ENCODE data around the gene TIMM9.
"Not testable (repeated sequence)": the region's sequence is repeated elsewhere in the genome, so short reads cannot be mapped to it uniquely, and the experiment has no call there.

The TIMM9 gene, protein sequence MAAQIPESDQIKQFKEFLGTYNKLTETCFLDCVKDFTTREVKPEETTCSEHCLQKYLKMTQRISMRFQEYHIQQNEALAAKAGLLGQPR

DNA sequence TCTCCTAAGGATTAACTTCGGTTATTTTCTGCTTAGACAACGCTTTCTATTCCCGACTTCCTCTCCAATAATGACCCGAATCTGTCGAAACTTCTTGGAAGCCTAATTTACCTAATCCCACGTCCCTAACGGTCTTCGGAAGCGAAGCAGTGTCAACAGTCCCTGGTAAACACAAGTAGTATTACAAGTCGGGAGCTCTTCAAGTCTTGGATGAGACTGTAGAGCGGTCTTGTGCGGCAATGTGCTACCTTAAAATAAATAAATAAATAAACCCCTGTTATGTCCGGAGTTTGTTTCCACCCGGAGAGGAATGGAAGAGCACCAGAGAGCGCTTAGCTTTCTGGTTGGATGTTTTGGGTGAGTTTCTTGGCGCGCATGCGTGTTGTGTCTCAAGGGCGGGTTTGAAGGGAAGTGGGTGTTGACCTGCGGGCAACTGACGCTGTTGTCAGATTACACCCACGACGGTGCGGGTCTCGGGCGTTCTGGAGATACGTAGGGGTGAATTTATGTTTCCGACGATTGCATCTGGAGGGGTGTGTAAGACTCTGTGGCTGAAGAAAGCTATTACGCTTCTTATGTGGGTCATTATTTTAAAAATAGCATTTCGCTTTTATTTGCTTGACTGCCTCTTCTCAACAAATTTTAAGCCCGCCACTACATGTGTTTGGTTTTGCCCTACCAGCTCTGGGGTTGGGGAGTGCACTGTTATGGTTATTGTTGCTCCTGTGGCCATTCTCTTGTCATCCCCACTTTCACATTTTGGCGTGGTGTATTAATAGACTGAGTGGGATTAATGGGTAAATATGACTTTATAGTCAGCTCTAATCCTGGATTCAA lies at the start of gene TIMM9, which contains the start of gene KIAA0586:
Gene TIMM9 (minus strand): TSS at position 251 of the 837 bp plus-strand sequence. CDS start 15,586 bp downstream, outside the sequence.
Gene KIAA0586 (plus strand): TSS at position 439 of the 837 bp plus-strand sequence. CDS start 546 bp downstream, outside the sequence.
- peak; percentile 84 to 93 (median 90) for DNase-seq (ENCODE audit: low read depth in 3 of 3, low spot score in 1 of 3)

DNA sequence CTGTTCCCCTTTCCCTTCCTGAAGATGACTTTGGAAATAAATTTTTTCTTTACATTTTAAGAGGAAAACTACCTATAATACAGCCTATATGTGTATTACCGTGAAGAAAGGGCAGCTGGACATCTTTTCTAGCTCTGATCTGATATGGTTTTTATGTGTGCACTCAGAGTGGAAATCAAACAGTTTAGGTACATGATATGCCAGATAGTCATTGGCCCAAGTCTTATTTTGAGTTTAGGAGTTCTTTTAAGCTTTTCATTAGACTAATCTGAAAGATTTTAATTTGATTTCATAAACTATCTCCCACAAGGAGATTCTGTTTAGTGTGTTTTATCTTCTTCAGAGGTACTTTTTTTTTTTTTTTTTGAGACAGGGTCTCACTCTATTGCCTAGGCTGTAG lies 49.0 kb upstream of the TIMM9 start:
- no peak for DNase-seq (ENCODE audit: low read depth in 3 of 3, low spot score in 1 of 3)

DNA sequence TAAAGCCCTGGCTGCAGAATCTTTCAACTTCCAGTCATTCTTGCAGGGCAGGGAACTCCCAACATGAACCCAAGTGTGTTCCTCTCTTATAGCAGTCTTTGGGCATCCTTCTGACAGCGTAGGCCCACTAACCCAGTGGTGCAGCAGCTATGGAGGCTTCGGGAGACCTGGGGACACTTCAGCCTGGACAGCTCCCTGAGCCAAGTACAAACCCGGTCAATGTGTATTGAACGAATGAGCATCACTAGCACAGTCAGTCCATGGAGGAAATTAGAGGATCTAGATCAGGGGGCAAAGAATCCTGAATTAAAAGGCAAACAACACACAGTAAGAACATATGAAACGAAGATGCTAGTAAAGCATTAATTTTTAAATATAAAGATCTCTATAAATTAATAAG lies 42.0 kb upstream of the TIMM9 start:
- no peak for DNase-seq (ENCODE audit: low read depth in 3 of 3, low spot score in 1 of 3)

DNA sequence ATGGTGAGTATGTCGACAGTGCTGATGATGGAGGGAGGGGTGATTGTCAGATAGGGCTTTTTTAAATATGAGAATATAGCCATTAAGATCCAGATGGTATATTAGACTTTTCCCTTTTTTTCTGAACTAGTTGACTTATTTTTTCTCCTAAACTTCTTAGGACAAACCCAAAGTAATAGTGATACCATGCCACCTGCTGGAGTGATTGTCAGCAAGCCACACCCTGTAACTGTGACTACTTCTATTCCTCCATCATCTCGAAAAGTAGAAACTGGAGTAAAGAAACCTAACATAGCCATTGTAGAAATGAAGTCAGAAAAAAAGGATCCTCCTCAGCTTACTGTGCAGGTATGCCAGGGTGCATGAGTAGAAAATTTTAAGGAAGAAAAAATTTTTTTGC lies 40.2 kb upstream of the TIMM9 start:
- no peak for DNase-seq (ENCODE audit: low read depth in 3 of 3, low spot score in 1 of 3)

DNA sequence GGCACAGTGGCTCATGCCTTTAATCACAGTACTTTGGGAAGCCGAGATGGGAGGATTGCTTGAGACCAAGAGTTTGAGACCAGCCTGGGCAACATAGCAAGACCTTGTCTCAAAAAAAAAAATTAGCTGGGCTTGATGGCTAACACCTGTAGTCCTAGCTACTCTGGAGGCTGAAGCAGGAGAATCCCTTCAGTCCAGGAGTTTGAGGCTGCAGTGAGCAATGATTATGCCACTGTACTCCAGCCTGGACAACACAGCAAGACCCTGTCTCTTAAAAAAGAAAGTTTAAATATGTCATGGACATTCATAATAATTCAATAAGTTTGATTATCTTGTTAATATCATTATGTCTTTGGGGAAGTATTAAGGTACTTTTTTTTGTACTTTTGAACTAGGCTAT lies 39.1 kb upstream of the TIMM9 start:
- no peak for DNase-seq (ENCODE audit: low read depth in 3 of 3, low spot score in 1 of 3)

DNA sequence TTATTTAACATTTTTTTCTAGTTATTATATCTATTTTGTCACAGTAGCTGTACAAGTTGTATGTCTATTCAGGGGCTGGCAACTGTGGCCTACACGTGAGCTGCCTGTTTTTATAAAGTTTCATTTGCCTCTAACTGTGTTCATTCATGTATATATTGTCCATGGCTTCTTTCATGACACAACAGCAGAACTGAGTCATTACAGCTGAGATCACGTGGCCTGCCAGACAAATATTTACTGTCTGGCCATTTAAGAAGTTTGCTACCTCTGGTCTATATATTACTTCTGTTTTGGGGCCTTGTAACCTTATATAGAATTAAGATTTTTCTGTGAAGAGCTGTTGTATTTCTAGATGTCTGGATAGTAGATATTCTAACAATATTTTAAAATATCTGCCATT lies 38.1 kb upstream of the TIMM9 start:
- DNase-seq (ENCODE audit: low read depth in 3 of 3, low spot score in 1 of 3) = no peak

DNA sequence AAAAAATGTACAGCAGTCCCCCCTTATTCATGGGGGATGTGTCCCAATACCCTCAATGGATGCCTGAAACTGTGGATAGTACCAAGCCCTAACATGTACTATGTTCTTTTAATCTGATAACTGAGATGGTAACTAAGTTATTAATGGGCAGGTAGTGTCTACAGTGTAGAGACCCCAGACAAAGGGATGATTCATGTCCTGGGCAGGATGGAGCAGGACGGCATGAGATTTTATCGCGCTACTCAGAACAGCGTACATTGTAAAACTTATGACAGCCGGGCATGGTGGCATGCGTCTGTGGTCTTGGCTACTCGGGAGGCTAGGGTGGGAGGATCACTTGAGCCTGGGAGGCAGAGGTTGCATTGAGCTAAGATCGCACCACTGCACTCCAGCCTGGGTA lies 37.3 kb upstream of the TIMM9 start:
- DNase-seq (ENCODE audit: low read depth in 3 of 3, low spot score in 1 of 3) = no peak

DNA sequence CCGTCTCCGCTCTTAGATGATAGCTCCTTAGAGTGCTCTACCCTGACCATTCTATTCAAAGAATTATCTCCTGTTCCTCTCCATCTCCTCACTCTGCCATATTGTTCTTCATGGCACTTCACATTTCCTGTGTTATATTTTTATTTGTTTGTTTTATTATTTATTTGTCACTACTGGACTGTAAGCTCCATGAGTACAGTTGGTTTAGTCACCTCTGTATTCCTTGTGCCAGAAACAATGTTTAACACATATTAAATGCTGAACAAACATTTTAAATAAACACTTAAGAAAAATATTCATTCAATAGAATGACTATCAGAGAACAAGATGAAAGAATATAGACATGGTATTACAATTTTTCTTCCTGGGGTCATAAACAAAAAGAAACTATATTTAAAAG lies 35.8 kb upstream of the TIMM9 start:
- DNase-seq (ENCODE audit: low read depth in 3 of 3, low spot score in 1 of 3) = no peak

DNA sequence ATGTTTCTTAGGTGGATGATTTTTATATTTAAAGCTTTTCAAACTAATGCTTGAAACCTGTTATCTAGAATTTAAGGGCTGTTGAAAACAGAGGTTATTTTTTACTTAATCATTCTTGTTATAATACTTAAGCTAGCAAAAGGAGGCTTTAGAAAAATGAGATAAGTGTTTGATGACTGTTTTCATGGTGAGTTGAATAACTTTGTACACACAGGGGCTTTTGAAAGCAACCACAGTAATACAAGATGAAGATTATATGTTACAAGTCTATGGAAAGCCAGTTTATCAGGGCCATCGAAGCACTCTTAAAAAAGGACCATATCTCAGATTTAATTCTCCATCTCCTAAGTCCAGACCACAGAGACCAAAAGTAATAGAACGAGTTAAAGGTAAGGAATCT lies 33.4 kb upstream of the TIMM9 start:
- DNase-seq (ENCODE audit: low read depth in 3 of 3, low spot score in 1 of 3) = no peak

DNA sequence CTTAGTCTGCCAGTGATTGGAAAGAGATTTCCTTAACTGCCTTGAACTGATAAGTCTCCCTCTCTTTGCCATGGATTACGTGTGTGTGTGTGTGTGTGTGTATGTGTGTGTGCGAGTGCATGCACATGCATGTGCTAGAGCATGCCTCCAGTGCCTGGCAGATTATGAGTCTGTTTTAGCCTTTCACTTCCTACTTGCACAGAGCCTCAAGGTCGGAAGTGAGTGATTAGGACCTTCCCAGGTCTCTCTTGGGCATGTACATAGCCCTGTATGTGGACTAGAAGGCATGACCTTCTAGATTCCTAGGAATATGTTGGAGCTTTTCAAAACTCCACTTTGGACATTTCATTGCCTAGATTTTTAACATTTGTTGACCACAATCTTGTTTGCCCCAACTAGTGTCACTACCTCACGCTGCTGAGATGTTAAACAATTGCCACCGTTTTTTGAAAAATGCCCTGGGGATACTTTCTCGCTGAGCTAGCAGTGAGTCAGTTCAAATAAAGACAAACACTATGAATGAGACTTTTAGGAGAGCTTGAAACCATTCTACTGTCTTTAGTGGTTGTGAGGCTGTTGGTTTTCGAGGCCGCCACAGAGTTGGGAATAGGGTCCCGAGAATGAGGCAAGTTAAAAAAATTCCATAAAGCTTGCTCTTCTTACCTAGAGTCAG lies 28.4 kb upstream of the TIMM9 start:
- no peak for DNase-seq (ENCODE audit: low read depth in 3 of 3, low spot score in 1 of 3)

DNA sequence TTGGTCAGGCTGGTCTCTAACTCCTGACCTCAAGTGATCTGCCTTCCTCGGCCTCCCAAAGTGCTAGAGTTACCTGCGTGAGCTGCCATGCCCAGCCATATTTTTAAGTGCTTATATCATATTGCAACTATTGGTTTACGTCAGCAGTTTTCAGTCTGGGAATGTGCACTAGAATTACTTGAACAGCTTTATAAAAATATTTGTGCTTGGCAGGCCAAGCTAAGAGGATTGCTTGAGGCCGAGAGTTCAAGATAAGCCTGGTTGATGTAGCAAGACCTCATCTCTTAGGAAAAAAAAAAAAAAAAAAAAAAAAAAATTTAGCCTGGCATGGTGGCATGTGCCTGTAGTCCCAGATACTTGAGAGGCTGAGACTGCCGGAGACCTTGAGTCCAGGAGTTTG lies 17.3 kb upstream of the TIMM9 start:
- no peak for DNase-seq (ENCODE audit: low read depth in 3 of 3, low spot score in 1 of 3)

DNA sequence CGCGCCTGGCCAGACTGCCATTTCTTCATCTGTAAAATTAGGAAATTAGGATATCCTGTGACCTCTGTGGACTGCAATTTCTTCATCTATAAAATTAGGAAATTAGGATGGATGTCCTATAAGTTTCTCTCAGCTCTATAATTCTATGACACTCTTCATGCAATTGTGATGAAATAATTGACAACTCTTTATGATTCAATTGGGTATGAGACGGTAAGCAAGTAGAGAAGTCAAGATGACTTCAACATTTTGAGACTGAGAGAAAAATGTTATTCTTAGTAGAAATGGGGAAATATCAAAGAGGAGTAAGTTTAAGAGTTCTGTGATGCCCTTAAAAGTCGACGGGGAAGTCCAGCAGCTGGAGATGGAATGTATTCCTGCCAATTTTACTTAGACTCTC lies 12.1 kb upstream of the TIMM9 start:
- DNase-seq (ENCODE audit: low read depth in 3 of 3, low spot score in 1 of 3) = no peak

DNA sequence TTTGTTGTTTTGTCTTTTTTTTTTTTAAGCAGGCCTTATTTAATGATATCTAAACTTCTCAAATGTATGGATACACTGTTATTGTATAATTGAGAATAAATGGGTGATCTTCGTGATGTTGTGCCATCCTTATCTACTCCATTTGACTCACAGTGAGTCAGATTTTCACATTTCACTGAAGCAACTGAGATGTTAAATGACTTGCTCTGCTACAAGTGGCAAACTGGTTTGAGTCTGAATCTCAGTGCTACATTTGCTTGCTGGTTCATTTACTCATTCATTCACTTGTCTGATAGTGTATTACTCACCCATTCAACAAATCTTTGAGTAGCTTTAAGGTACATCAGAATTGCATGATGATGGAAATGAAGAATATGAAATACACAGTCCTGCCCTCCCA lies 2.8 kb upstream of the TIMM9 start:
- DNase-seq (ENCODE audit: low read depth in 3 of 3, low spot score in 1 of 3) = no peak

DNA sequence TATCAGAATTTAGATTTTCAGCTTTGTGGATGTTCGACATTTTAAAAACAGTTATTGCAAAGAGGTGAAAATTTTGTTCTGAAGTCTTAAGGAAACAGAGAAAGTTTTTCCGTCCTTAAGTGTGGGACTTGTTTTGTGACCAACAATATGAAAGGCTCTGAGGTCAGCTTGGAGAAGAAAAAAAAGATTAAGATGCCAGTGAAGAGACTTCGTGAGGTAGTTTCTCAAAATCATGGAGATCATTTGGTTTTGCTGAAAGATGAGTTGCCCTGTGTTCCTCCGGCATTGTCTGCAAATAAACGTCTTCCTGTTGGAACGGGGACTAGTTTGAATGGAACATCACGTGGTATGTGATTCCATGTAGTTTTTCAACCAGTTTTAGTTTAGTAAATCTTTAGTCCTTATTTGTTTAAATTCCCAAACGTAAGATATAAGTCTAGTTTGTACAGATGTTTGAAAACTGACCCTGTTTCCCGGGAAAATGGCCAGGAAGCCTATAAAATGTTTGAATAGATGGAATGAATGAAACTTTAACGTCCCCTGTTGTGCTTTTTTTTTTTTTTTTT lies 870 bp upstream of the TIMM9 start:
- DNase-seq (ENCODE audit: low read depth in 3 of 3, low spot score in 1 of 3) = no peak

DNA sequence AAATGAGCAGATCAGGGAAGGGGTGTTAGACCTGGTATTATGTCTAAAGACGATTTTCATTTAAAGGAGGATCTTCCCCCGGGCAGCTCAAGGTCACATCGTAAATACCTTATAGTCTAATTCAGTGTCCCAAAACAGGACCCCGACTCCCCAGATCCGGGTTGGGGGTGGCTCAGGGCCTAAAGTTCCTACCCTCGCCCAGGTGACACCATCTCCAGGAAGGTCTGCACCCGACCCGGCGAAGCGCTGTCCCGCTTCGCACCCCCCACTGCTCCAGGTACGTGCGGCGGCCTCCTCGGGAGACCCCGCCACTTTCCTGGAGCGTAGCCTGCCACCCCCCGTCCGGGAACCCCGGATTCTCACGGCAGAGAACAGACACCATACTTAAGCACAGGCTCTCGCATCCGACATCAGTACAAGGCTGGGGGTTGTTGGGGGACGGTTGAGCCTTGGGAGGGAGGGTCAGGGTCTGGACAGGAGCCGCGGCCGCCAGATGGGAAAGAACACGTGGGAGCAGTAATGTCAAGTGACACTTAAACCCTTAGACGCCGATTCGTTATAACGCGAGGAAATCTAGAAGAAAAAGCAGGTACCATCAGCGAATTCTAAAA lies 556 bp downstream of the TIMM9 start:
- DNase-seq (ENCODE audit: low read depth in 3 of 3, low spot score in 1 of 3) = peak in 2 of 3 donors; percentile 15 to 39

DNA sequence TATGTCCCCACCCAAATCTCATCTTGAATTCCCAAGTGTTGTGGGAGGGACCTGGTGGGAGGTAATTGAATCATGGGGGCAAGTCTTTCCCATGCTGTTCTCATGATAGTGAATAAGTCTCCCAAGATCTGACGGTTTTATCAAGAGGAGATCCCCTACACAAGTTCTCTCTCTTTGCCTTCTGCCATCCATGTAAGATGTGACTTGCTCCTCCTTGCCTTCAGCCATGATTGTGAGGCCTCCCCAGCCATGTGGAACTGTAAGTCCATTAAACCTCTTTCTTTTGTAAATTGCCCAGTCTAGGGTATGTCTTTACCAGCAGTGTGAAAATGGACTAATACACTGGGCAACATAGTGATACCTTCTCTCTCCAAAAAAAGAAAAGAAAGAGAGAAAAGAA lies 10.4 kb downstream of the TIMM9 start:
- DNase-seq (ENCODE audit: low read depth in 3 of 3, low spot score in 1 of 3) = not testable (repeated sequence)

DNA sequence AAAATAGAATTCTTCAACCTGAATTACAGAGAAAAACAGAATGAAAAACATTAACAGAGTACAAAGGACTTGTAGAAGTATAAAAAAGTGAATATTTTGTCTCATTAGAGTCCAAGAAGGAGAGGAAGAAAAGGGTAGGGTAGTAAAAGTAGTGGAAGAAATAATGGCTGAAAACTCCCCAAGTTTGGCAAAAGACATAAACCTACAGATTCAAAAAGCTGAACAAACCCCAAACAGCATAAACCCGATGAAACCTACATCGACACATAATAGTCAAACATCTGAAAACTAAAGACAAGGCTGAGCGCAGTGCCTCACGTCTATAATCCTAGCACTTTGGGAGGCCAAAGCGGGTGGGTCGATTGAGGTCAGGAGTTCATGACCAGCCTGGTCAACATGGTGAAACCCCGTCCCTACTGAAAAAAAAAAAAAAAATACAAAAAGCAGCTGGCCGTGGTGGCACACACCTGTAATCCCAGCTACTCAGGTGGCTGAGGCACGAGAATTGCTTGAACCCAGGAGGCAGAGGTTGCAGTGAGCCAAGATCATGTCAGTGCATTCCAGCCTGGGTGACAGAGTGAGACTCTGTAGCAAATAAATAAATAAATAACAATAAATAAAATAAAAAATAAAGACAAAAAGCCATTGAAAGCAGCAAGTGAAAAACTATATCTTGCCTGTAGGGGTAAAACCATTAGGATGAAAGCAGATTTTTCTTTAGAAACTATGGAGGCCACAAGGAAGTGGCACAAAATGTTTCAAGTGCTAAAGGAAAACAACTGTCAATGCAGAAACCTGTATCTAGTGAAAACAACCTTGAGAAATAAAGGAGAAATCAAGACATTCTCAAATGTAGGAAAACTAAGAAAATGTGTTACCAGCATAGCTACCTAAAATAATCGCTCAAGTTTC lies 11.4 kb downstream of the TIMM9 start:
- DNase-seq (ENCODE audit: low read depth in 3 of 3, low spot score in 1 of 3) = no peak

DNA sequence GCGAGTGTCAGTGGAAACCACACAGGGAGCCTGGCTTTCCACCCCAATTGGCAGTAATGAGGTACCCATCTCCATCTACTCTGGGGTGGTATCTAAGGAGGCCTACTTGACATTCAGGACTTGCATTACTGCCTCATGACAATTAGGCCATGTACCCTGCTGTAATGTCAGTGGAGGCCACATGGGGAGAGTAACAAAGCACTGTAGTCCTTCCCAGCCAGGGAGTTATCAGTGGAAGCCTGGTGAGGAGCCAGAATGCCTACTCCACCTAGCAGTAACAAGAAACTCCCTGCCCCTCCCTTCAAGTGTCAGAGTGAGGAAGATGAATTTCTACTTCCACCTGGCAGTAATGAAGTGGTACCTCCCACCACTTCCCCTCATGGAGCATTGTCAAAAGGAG lies 12.5 kb downstream of the TIMM9 start:
- no peak for DNase-seq (ENCODE audit: low read depth in 3 of 3, low spot score in 1 of 3)

DNA sequence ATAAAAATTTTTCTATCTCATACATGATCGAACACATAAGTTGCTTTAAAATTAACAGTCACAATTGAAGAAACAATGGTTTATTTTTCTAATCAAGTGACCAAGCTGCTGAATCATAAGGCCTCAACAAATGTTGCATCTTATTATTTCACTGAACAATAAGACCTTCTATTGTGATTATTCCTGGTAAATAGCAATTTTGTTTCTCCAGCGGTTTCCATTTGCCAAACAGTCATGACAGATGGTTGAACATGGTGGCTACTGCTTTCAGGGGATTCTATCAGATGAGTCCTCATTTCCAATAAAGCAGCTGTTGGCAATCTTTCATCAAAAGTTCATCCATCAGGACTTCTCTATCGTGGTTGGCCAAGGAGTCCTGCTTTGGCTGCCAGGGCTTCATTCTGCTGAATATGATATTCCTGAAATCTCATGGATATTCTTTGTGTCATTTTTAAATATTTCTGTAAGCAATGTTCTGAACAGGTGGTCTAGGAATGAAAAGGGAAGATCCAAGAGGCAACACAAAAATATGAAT lies 18.6 kb downstream of the TIMM9 start:
- no peak for DNase-seq (ENCODE audit: low read depth in 3 of 3, low spot score in 1 of 3)

DNA sequence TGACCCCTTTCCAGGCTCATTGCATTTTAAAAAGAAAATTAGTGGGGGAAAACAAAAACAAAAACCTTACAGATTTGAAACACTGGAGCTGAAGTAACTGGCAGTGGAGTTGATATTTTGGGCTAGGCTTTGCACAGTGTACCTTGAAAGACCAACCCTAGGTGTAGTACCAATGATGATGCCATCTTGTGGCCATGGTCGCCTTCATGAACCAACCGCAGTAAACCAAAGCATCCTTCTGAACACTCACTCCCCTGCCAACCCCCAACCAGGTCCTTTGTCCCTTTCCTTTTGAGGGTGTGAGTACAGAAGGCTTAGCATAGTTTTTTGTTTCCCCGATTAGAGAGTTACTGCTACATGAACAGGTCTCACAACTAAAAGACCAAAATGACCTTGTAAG lies 25.7 kb downstream of the TIMM9 start:
- no peak for DNase-seq (ENCODE audit: low read depth in 3 of 3, low spot score in 1 of 3)
